ENCODE measurements around the gene ZNF692.

Gene ZNF692

GRCh38 chr1:248820041-248820585 is 38.8 kb downstream of the ZNF692 start:
- Mint-ChIP-seq H3K4me3 (no peak overlapping the region), H3K27ac (no peak overlapping the region), H3K4me1 (peaks cover 27% of the 10 kb centered on the region), H3K9me3 (no peaks in the 10 kb centered on the region), H3K36me3 (ENCODE audit: low read depth) (peaks cover 52% of the 10 kb centered on the region), H3K27me3 (ENCODE audit: low read depth) (no peaks in the 10 kb centered on the region)
- no peak for TF ChIP-seq CTCF (IDR thresholded peaks at IDR 0.05; ENCODE audit: unreplicated experiment in 3 of 3)

DNA sequence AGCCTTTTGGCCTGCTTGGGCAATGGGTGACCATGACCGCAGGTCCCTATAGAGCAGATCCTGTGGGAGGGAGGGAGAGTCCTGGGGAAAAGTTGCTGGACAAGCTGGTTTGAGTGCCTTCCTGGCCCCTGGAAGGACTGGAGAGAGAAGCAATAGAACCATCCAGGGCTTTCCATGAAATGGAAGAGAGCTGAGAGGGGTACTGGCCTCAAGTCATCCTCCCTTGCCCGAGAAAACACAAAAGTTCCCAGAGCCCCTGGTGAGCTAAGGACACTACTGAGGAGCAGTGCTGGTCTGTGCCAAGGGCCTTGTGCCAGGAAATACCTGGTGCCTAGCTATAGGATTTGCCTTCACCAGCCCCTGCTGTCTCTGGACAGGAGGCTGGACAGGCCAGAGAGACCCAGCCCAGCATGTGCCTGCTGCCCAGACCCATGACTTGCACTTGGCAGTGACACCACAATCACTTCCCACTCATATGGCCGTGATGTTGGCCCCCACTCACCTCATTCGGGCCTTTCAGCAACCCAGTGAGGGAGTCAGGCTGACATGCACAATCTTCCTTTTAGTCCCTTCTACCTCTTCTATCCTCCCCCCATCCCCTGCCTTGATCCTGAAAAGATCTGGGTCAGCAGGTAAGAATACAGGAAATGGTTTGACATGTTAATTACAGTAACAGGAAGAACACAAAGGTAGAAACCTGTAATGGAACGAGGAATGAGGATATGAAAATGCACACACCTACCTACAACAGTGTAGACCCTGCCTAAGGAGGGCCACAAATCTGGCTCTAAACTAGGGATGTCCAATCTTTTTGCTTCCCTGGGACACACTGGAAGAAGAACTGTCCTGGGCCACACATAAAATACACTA is 40.1 kb downstream of the ZNF692 start:
- no peak for TF ChIP-seq CTCF (IDR thresholded peaks at IDR 0.05; ENCODE audit: unreplicated experiment in 3 of 3)
- Mint-ChIP-seq H3K36me3 (ENCODE audit: low read depth) (peaks cover 53% of the 10 kb centered on the region), H3K27me3 (ENCODE audit: low read depth) (no peaks in the 10 kb centered on the region), H3K4me3 (no peak overlapping the region), H3K4me1 (peaks cover 15% of the 10 kb centered on the region), H3K27ac (no peak overlapping the region), H3K9me3 (no peaks in the 10 kb centered on the region)

GRCh38 chr1:248817065-248817464 is 41.8 kb downstream of the ZNF692 start:
- H3K4me1 Mint-ChIP-seq = peaks cover 4% of the 10 kb centered on the region
- no peaks in the 10 kb centered on the region for H3K27me3 Mint-ChIP-seq (ENCODE audit: low read depth)
- no peak for TF ChIP-seq CTCF (IDR thresholded peaks at IDR 0.05; ENCODE audit: unreplicated experiment in 3 of 3)
- H3K4me3 Mint-ChIP-seq = no peak overlapping the region
- H3K36me3 Mint-ChIP-seq (ENCODE audit: low read depth) = peaks cover 59% of the 10 kb centered on the region
- H3K27ac Mint-ChIP-seq = no peak overlapping the region
- no peaks in the 10 kb centered on the region for H3K9me3 Mint-ChIP-seq

DNA sequence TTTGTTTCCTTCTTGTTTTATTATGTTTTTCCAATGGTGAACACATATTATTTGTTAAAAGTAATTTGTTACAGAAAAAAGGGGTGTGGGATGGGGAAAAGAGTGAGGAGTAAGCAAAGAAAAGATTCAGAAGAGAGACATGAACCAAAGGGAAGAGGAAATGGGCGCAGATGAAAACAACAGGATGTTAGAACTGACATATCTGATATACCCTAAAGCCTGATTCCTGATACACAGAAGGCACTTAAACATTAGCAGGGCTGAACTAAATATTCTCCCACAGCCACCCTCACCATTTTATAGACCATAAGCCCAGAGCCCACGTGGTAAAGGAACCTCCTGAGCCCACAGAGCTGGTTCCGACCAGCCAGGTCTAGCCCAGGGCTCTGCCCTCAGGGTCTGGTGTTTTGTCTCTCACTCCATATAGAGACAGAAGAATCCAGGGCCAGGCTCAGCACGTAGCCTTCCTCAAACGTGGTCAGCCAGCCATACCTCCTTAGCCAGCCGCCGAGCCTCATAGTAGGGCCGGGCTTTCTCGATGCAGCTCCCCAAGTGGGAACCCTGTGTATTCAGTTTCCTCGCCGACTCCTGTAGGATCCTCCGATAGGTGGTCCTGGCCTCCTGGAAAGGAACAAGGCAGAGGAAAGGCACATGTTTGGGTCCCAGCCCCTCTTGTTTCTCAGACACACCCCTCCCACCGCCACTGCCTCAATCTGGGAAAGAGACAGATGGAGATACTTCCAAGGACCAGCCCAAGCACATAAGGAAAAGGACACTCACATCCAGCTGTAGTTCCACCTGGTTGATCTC is 42.6 kb downstream of the ZNF692 start:
- Mint-ChIP-seq H3K9me3 (no peaks in the 10 kb centered on the region), H3K4me1 (no peaks in the 10 kb centered on the region), H3K27me3 (ENCODE audit: low read depth) (no peaks in the 10 kb centered on the region), H3K36me3 (ENCODE audit: low read depth) (peaks cover 60% of the 10 kb centered on the region), H3K27ac (no peak overlapping the region), H3K4me3 (no peak overlapping the region)
- no peak for TF ChIP-seq CTCF (IDR thresholded peaks at IDR 0.05; ENCODE audit: unreplicated experiment in 3 of 3)

DNA sequence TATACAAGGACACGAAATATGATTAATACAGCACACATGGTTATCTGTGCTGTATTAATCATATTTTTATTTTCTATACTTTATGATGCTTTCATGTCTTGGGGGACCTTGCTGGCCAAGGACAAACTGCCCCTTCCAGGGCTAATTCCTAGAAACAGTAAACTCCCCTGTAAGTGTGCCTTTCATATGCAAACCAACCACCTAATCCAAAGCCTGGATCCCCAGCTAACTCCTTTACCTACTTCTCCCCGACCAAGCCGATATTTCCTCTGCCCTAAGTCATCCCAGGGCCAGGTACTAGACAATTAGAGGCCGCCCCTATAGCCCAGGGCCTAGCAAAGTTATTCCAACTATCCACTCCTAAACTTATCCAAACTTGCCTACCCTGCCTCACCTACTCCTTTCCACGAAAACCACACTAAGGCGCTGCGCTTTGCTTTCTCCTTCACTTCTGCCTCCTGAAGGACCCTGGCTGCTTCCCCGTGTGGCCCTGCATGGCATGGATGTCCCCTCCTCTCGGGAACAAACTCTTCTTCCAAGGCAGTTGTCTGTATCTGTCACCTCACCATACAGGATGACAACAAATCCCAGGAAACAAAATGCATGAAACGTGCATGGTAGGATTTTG is 43.4 kb downstream of the ZNF692 start:
- Mint-ChIP-seq H3K27me3 (ENCODE audit: low read depth) (no peaks in the 10 kb centered on the region), H3K4me1 (no peaks in the 10 kb centered on the region), H3K27ac (no peak overlapping the region), H3K9me3 (no peaks in the 10 kb centered on the region), H3K36me3 (ENCODE audit: low read depth) (peaks cover 59% of the 10 kb centered on the region), H3K4me3 (no peak overlapping the region)
- no peak for TF ChIP-seq CTCF (IDR thresholded peaks at IDR 0.05; ENCODE audit: unreplicated experiment in 3 of 3)
